ENCODE data around the gene RASSF5. TPM values are rescaled to one million over a fixed set of nuclear protein-coding genes. Genes with fewer than 3 reads are reported as not detected.

RASSF5 gene
- total and polyA plus RNA-seq, 10 of the 15 experiments (the other 5 are each of a cell fraction or from before 2014, with no cell fraction given), result 14.0 to 89.6 (median 68.9) TPM

- TF ChIP-seq REST (IDR thresholded peaks at IDR 0.05; ENCODE audit: low read depth, low read length) (no peak), YY1 (IDR thresholded peaks at IDR 0.05; ENCODE audit: low read depth, low read length) (0 out of 2 replicates have a peak, but pooled peaks have one; percentile 48), MYB (IDR thresholded peaks at IDR 0.05; ENCODE audit: borderline replicate concordance, low read depth, low read length) (no peak), ZSCAN29 (IDR thresholded peaks at IDR 0.05) (no peak), RCOR1 (conservative IDR thresholded peaks at IDR 0.05; ENCODE audit: low read depth, low read length) (no peak), SUPT20H (IDR thresholded peaks at IDR 0.05; ENCODE audit: borderline replicate concordance, control insufficient read depth, low read depth, low read length) (no peak), NR2C1 (IDR thresholded peaks at IDR 0.05) (no peak), BACH1 (IDR thresholded peaks at IDR 0.05; ENCODE audit: borderline replicate concordance) (peak; percentile 59; the same call in 1 of the 2 replicates), IRF3 (IDR thresholded peaks at IDR 0.05) (no peak), EED (IDR thresholded peaks at IDR 0.05; ENCODE audit: low read depth) (peak; percentile 94), ZBED1 (IDR thresholded peaks at IDR 0.05; ENCODE audit: borderline replicate concordance) (no peak), SIN3A (IDR thresholded peaks at IDR 0.05; ENCODE audit: low read depth, low read length) (no peak), ZBTB40 (IDR thresholded peaks at IDR 0.05; ENCODE audit: borderline replicate concordance) (peak; percentile 29; the same call in 1 of the 2 replicates), ZNF592 (IDR thresholded peaks at IDR 0.05) (no peak), SUZ12 (IDR thresholded peaks at IDR 0.05; ENCODE audit: unreplicated experiment) (no peak), SMAD5 (IDR thresholded peaks at IDR 0.05; ENCODE audit: low read depth) (no peak), PAX8 (IDR thresholded peaks at IDR 0.05) (no peak)
These were observed 72.6 kb downstream of the RASSF5 start (continued) for GRCh38 chr1:206579747-206580437.
